Testis (tissue), 3 donors: Measurements from ENCODE around the gene DNAJC12. TPM values are rescaled to one million over a fixed set of nuclear protein-coding genes. Genes with fewer than 3 reads are reported as not detected.
"Not testable (repeated sequence)": the region's sequence is repeated elsewhere in the genome, so short reads cannot be mapped to it uniquely, and the experiment has no call there.

ENCODE experiments used
- DNase-seq: peaks from one replicate; pipeline ENCODE4 v3.0.0-alpha.2; 2019
- H3K27ac ChIP-seq, 2 donors: fragments of 200-600 bp; sonication (generic); one replicate each; pipeline ENCODE4 v1.5.1; 2019
- H3K27me3 ChIP-seq: fragments of 200-600 bp; sonication (generic); one replicate; pipeline ENCODE4 v1.5.1; 2019
- H3K36me3 ChIP-seq: fragments of 200-600 bp; sonication (generic); one replicate; pipeline ENCODE4 v1.5.1; 2017; ENCODE audit warnings: low read depth; ENCODE audit errors: missing control alignments
- H3K4me1 ChIP-seq: fragments of 200-600 bp; sonication (generic); one replicate; pipeline ENCODE4 v1.5.1; 2019
- H3K4me3 ChIP-seq, 2 donors: fragments of 200-600 bp; sonication (generic); one replicate each; pipeline ENCODE4 v1.5.1; 2017 to 2019
- H3K9me3 ChIP-seq: fragments of 200-600 bp; sonication (generic); one replicate; pipeline ENCODE4 v1.5.1; 2017
- CTCF ChIP-seq, 3 experiments: fragments of 450-650 bp in 2 of 3; fragments of 200-600 bp in 1 of 3; sonication (generic) in 1 of 3; IDR thresholded peaks; one replicate each; pipeline ENCODE4 v1.5.1; 2016 to 2019; ENCODE audit warnings: antibody characterized with exemption in 3 of 3, mild to moderate bottlenecking in 2 of 3, moderate library complexity in 1 of 3
- POLR2A ChIP-seq: fragments of 450-650 bp; IDR thresholded peaks from one replicate; pipeline ENCODE4 v1.6.1; 2017; ENCODE audit warnings: antibody characterized with exemption, mild to moderate bottlenecking, moderate library complexity
- WGBS, 2 donors: methylation state at CpG; one replicate each; pipeline ENCODE4 v1.1.5; 2018; 5-methylcytosine and 5-hydroxymethylcytosine counted together
- intact Hi-C: fragments of 100-400 bp; cut with DNase I; formaldehyde crosslinking; loops from one replicate; pipeline ENCODE4 v1.15.1; 2023; ENCODE audit warnings: low total_unique reads
- polyA plus RNA-seq: library from polyadenylated mRNA; stranded (reverse); fragments of 350-450 nt; fragmentation: Illumina TruSeq; extraction: RNeasy Lipid Tissue Mini Kit (QIAGEN cat#74804); gene quantifications from one replicate; pipeline ENCODE4 v1.2.3, GENCODE V29; 2014; ENCODE audit warnings: low read depth, low replicate concordance; ENCODE audit not compliant: insufficient read depth
- total RNA-seq, 2 donors: library from RNA; depleted of rRNA; stranded (reverse); fragments of >200 nt; gene quantifications; one replicate each; pipeline ENCODE4 v1.2.3, GENCODE V29; 2016

DNAJC12 gene
- total and polyA plus RNA-seq, 3 donors from 2014 or later, result 16.0 to 23.3 (median 22.5) TPM

GRCh38 chr10:67878133-67878532 lies 40.1 kb upstream of the DNAJC12 start:
- TF ChIP-seq POLR2A (no peak), CTCF (IDR thresholded peaks at IDR 0.05) (no peak)
- Histone ChIP-seq H3K9me3 (no peaks in the 10 kb centered on the region), H3K36me3 (no peaks in the 10 kb centered on the region), H3K4me3 (no peak overlapping the region), H3K27ac (no peak overlapping the region), H3K27me3 (no peaks in the 10 kb centered on the region), H3K4me1 (peaks cover 7% of the 10 kb centered on the region)
- DNase-seq, result no peak
- intact Hi-C loops, result no loop called here
- 86 to 89% methylated on average over 7 of the region's 7 CpGs for WGBS, 2 donors

DNA sequence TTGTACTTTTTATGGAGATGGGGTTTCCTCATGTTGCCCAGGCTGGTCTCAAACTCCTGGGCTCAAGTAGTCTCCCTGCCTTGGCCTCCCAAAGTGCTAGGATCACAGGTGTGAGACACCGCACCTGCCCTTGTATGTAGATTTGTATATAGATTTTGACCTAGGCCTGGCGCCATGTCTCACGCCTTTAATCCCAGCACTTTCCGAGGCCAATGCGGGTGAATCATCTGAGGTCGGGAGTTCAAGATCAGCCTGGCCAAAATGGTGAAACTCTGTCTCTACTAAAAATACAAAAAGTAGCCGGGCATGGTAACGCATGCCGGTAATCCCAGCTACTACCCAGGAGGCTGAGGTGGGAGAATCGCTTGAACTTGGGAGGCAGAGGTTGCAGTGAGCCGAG lies 39.4 kb upstream of the DNAJC12 start:
- H3K36me3 ChIP-seq, H3K9me3 ChIP-seq, H3K27ac ChIP-seq, H3K4me1 ChIP-seq, H3K27me3 ChIP-seq, intact Hi-C loops, DNase-seq, H3K4me3 ChIP-seq: not testable (repeated sequence)
- WGBS, 2 donors, result 94 to 100% methylated on average over 6 to 11 of the region's 11 CpGs

DNA sequence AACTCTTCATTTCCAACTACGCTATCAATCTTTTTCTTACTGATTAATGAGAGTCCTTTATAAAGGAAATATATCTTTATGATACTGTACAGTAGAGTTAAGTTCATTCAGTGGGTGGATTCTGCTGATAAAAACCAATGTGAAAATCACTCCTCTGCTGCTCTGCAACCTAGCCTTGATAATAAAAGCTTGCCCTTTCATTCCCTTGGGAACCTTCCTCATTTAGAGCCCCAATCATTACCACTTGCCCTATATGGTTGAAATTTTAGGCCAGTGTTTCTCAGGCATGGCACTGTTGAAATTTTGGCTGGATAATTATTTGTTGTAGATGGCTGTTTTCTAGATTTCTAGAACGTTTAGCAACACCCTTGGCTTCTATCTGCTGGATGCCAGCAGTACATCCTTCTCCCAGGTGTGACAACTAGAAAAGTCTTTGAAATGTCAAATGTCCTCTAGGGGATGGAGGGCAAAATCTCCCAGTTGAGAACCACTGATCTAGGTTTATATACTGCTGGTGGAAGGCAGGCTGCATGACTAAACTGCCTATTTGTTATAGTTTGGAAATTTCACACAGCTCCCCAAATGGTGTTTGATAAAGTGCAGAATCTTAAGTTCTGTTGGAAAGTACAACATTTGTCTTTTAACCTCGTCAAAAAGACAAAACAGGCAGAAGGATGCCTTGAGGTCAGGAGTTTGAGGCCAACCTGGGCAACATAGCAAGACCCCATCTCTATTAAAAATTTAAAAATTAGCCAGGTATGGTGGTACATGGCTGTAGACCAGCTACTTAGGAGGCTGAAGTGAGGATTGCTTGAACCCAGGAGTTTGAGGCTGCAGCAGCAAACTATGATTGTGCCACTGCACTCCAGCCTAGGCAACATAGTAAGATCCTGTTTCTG lies 37.6 kb upstream of the DNAJC12 start:
- Histone ChIP-seq H3K36me3 (no peaks in the 10 kb centered on the region), H3K9me3 (no peaks in the 10 kb centered on the region), H3K4me3 (no peak overlapping the region), H3K27me3 (no peaks in the 10 kb centered on the region), H3K27ac (no peak overlapping the region), H3K4me1 (peaks cover 7% of the 10 kb centered on the region)
- WGBS, 2 donors, result 52 to 57% methylated on average over 3 of the region's 3 CpGs
- intact Hi-C loops, result no loop called here
- TF ChIP-seq CTCF (IDR thresholded peaks at IDR 0.05) (no peak), POLR2A (no peak)
- no peak for DNase-seq

DNA sequence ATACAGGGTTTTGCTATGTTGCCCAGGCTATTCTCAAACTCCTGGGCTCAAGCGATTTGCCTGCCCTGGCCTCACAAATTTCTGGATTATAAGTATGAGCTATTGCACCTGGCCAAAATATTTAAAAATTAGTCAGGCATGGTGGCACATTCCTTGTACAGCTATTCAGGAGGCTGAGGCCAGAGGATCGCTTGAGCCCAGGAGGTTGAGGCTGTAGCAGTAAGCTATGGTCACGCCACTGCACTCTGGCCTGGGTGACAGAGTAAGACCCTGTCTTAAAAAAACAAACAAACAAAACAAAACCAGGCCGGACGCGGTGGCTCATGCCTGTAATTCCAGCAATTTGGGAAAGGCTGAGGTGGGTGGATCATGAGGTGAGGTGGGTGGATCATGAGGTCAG lies 32.0 kb upstream of the DNAJC12 start:
- no peak overlapping the region for H3K4me3 ChIP-seq
- H3K9me3 ChIP-seq, result no peaks in the 10 kb centered on the region
- no peak overlapping the region for H3K27ac ChIP-seq
- 92% methylated on average over 6 of the region's 6 CpGs for whole genome bisulfite sequencing, 2 donors
- no peaks in the 10 kb centered on the region for H3K36me3 ChIP-seq
- TF ChIP-seq CTCF (IDR thresholded peaks at IDR 0.05) (no peak), POLR2A (no peak)
- intact Hi-C loops, result no loop called here
- H3K27me3 ChIP-seq, result no peaks in the 10 kb centered on the region
- DNase-seq, result no peak
- H3K4me1 ChIP-seq, result no peaks in the 10 kb centered on the region

DNA sequence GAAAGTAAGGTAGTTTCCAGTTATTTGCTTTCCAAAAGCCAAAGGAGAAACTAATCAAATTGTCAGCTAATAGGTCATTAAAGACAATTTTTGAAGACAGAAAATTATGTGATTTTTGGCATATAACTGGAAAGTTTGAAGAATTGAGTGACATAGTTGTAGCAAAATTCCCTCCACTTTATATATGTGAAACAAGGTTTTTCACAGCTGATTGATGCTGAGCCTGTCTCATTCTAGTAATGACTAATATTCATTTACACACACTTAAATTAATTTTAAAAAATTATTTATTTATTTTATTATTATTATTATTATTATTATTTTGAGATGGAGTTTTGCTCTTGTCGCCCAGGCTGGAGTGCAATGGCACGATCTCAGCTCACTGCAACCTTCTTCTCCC lies 30.1 kb upstream of the DNAJC12 start:
- no peak for DNase-seq
- Histone ChIP-seq H3K27ac (no peak overlapping the region), H3K27me3 (no peaks in the 10 kb centered on the region), H3K9me3 (no peaks in the 10 kb centered on the region), H3K4me3 (no peak overlapping the region), H3K36me3 (no peaks in the 10 kb centered on the region), H3K4me1 (no peaks in the 10 kb centered on the region)
- TF ChIP-seq POLR2A, result no peak
- no peak for TF ChIP-seq CTCF (IDR thresholded peaks at IDR 0.05)
- intact Hi-C loops, result no loop called here
- WGBS, 2 donors, result 97 to 99% methylated on average over 2 of the region's 2 CpGs
